ENCODE data around the gene ARHGEF26. TPM values are rescaled to one million over a fixed set of nuclear protein-coding genes. Genes with fewer than 3 reads are reported as not detected.

ARHGEF26 gene
- polyA plus RNA-seq, 1 experiment, result 0.56 TPM

GRCh38 chr3:154122912-154123559 is 1.8 kb downstream of the ARHGEF26 start:
- H3K9me3 ChIP-seq (ENCODE audit: control insufficient read depth, insufficient read depth, low read length), result no peaks in the 10 kb centered on the region
- peak overlapping the region; percentile 78 for H3K4me3 ChIP-seq (ENCODE audit: low read depth, low read length)
- H3K27me3 ChIP-seq (ENCODE audit: control insufficient read depth, insufficient read depth, low read length), result no peaks in the 10 kb centered on the region
- CTCF ChIA-PET, result interaction anchor here (1.3 to 3.4 kb wide), 3 partner anchors 21 to 130 kb away, joined by 3 to 32 read pairs (median 5); no protein-coding TSS in a partner anchor
- POLR2A ChIA-PET, result no interaction called here
- no peak for DNase-seq (ENCODE audit: low read depth, low spot score)
- H3K27ac ChIP-seq (ENCODE audit: low read depth, low read length), result no peak overlapping the region
- no peak for TF ChIP-seq CTCF (IDR thresholded peaks at IDR 0.05; ENCODE audit: low read depth, low read length)

GRCh38 chr3:154123906-154124305 is 2.7 kb downstream of the ARHGEF26 start:
- TF ChIP-seq CTCF (IDR thresholded peaks at IDR 0.05; ENCODE audit: low read depth, low read length), result no peak
- CTCF ChIA-PET, result interaction anchor here (1.3 to 3.4 kb wide), 3 partner anchors 20 to 129 kb away, joined by 3 to 32 read pairs (median 5); no protein-coding TSS in a partner anchor
- DNase-seq (ENCODE audit: low read depth, low spot score), result no peak
- Histone ChIP-seq H3K4me3 (ENCODE audit: low read depth, low read length) (no peak overlapping the region), H3K27ac (ENCODE audit: low read depth, low read length) (no peak overlapping the region), H3K9me3 (ENCODE audit: control insufficient read depth, insufficient read depth, low read length) (no peaks in the 10 kb centered on the region), H3K27me3 (ENCODE audit: control insufficient read depth, insufficient read depth, low read length) (no peaks in the 10 kb centered on the region)
- POLR2A ChIA-PET, result no interaction called here

- ChIA-PET CTCF (interaction anchor here (3.4 kb wide), 1 partner anchor 128 kb away, joined by 32 read pairs; no protein-coding TSS in a partner anchor), POLR2A (no interaction called here)
- H3K9me3 ChIP-seq (ENCODE audit: control insufficient read depth, insufficient read depth, low read length), result no peaks in the 10 kb centered on the region
- no peaks in the 10 kb centered on the region for H3K27me3 ChIP-seq (ENCODE audit: control insufficient read depth, insufficient read depth, low read length)
- DNase-seq (ENCODE audit: low read depth, low spot score), result no peak
- H3K27ac ChIP-seq (ENCODE audit: low read depth, low read length), result no peak overlapping the region
- H3K4me3 ChIP-seq (ENCODE audit: low read depth, low read length), result no peak overlapping the region
- no peak for TF ChIP-seq CTCF (IDR thresholded peaks at IDR 0.05; ENCODE audit: low read depth, low read length)
Measured at GRCh38 chr3:154125378-154126030, 4.3 kb downstream of the ARHGEF26 start.

- H3K4me3 ChIP-seq (ENCODE audit: low read depth, low read length), result no peak overlapping the region
- no peak for DNase-seq (ENCODE audit: low read depth, low spot score)
- no peaks in the 10 kb centered on the region for H3K27me3 ChIP-seq (ENCODE audit: control insufficient read depth, insufficient read depth, low read length)
- ChIA-PET POLR2A (no interaction called here), CTCF (interaction anchor here (1.5 kb wide), 1 partner anchor 126 kb away, joined by 6 read pairs; no protein-coding TSS in a partner anchor)
- TF ChIP-seq CTCF (IDR thresholded peaks at IDR 0.05; ENCODE audit: low read depth, low read length), result no peak
- H3K9me3 ChIP-seq (ENCODE audit: control insufficient read depth, insufficient read depth, low read length), result no peaks in the 10 kb centered on the region
- H3K27ac ChIP-seq (ENCODE audit: low read depth, low read length), result no peak overlapping the region
Measured at GRCh38 chr3:154126651-154127050, 5.5 kb downstream of the ARHGEF26 start.

- DNase-seq (ENCODE audit: low read depth, low spot score), result no peak
- Histone ChIP-seq H3K27me3 (ENCODE audit: control insufficient read depth, insufficient read depth, low read length) (no peaks in the 10 kb centered on the region), H3K27ac (ENCODE audit: low read depth, low read length) (no peak overlapping the region), H3K9me3 (ENCODE audit: control insufficient read depth, insufficient read depth, low read length) (no peaks in the 10 kb centered on the region), H3K4me3 (ENCODE audit: low read depth, low read length) (no peak overlapping the region)
- ChIA-PET POLR2A (no interaction called here), CTCF (interaction anchor here (0.6 kb wide), 1 partner anchor 21 kb away, joined by 3 read pairs; no protein-coding TSS in a partner anchor)
- no peak for TF ChIP-seq CTCF (IDR thresholded peaks at IDR 0.05; ENCODE audit: low read depth, low read length)
Measured at GRCh38 chr3:154129625-154130024, 8.4 kb downstream of the ARHGEF26 start.

All from AG04450 (cell line).